K562 (cell line): Measurements from ENCODE around the gene DRGX. TPM values are rescaled to one million over a fixed set of nuclear protein-coding genes. Genes with fewer than 3 reads are reported as not detected.

Experiments
- ATAC-seq: fragments of 200-7000 bp; cut with Tn5 transposase; 3 replicates; pipeline ENCODE4 v1.9.1; 2020; ENCODE audit warnings: moderate library complexity
- BruUV-seq: library from RNA; stranded (reverse); fragments of 400-500 nt; replicated peaks from 2 replicates; lab custom pipeline; 2021; lab: Mats Ljungman, UMichigan
- CTCF ChIA-PET: fragments of 300-600 bp; formaldehyde crosslinking; extraction: SDS; loops from one replicate; lab custom pipeline; 2021; ENCODE audit warnings: low intra/inter-chr PET ratio; lab: Yijun Ruan, JAX
- POLR2A ChIA-PET: fragments of 300-600, 350-650 bp; sonication (Branson Sonifier 250); formaldehyde crosslinking; extraction: SDS; loops from one replicate; lab custom pipeline; 2021; ENCODE audit warnings: antibody characterized with exemption, inconsistent platforms; lab: Yijun Ruan, JAX
- DNase-seq, 4 experiments: peaks; one replicate each; pipeline versions ENCODE4 v3.0.0 to v3.0.0-alpha.2; 2011 to 2018; ENCODE audit warnings: low spot score in 3 of 4, mixed read lengths in 3 of 4; ENCODE audit errors: extremely low read depth in 1 of 4
- FAIRE-seq: peaks from 2 replicates; lab custom pipeline; 2011; peaks lifted over from hg19 to GRCh38; lab: Jason Lieb, UNC
- H2AFZ ChIP-seq: 2 replicates; pipeline ENCODE4 v1.6.0; 2011; ENCODE audit warnings: low read depth, low read length, control low read depth, inconsistent platforms
- H3K27ac ChIP-seq: fragments of 200-600 bp; 3 replicates; pipeline ENCODE4 v1.8.0; 2011; ENCODE audit warnings: low read depth, mild to moderate bottlenecking, control low read depth, inconsistent platforms, low read length, moderate library complexity, mixed read lengths; ENCODE audit errors: extremely low read depth
- H3K27me3 ChIP-seq, 2 experiments: fragments of 300-600 bp in 1 of 2; 2 replicates in 1 of 2; 3 replicates in 1 of 2; pipeline versions ENCODE4 v1.6.0 to v1.8.0; 2011; ENCODE audit warnings: inconsistent platforms in 2 of 2, low read length in 2 of 2, mild to moderate bottlenecking in 1 of 2, mixed read lengths in 1 of 2, moderate library complexity in 1 of 2; ENCODE audit not compliant: control insufficient read depth in 2 of 2, insufficient read depth in 2 of 2
- H3K36me3 ChIP-seq: fragments of 300-600 bp; 3 replicates; pipeline ENCODE4 v1.8.0; 2011; ENCODE audit warnings: mild to moderate bottlenecking, low read length, inconsistent platforms; ENCODE audit not compliant: control insufficient read depth, insufficient read depth
- H3K4me1 ChIP-seq, 2 experiments: fragments of 200-600 bp in 1 of 2; replicated peaks in 1 of 2; 2 replicates in 1 of 2; 3 replicates in 1 of 2; pipeline versions ENCODE4 v1.5.1 to v1.8.0; 2011; ENCODE audit warnings: inconsistent platforms in 2 of 2, low read length in 2 of 2, mild to moderate bottlenecking in 1 of 2, mixed read lengths in 1 of 2, moderate library complexity in 1 of 2; ENCODE audit not compliant: control insufficient read depth in 2 of 2, insufficient read depth in 2 of 2
- H3K4me2 ChIP-seq: 2 replicates; pipeline ENCODE4 v1.6.1; 2011; ENCODE audit warnings: low read length, control low read depth, inconsistent platforms, mixed read lengths; ENCODE audit not compliant: insufficient read depth
- H3K4me3 ChIP-seq: fragments of 200-600 bp; sonication (generic), shearing (Covaris generic); 2 replicates; pipeline ENCODE4 v1.5.1; 2016; ENCODE audit warnings: control low read depth, inconsistent platforms
- H3K79me2 ChIP-seq: fragments of 200-600 bp; 3 replicates; pipeline ENCODE4 v1.8.0; 2011; ENCODE audit warnings: low read length, inconsistent platforms; ENCODE audit not compliant: control insufficient read depth, insufficient read depth
- H3K9ac ChIP-seq, 2 experiments: 2 replicates each; pipeline versions ENCODE4 v1.6.0 to v1.6.1; 2011; ENCODE audit warnings: low read depth in 2 of 2, low read length in 2 of 2, control low read depth in 1 of 2, inconsistent platforms in 1 of 2, mild to moderate bottlenecking in 1 of 2, mixed read lengths in 1 of 2; ENCODE audit not compliant: insufficient read depth in 1 of 2
- H3K9me1 ChIP-seq: one replicate; pipeline ENCODE4 v1.6.0; 2011; ENCODE audit warnings: inconsistent platforms, mild to moderate bottlenecking, low read length, moderate library complexity; ENCODE audit not compliant: control insufficient read depth, insufficient read depth
- H3K9me3 ChIP-seq: replicated peaks from 2 replicates; pipeline ENCODE4 v1.5.1; 2011; ENCODE audit warnings: low read depth, low read length, inconsistent platforms; ENCODE audit not compliant: control insufficient read depth, insufficient read depth
- H4K20me1 ChIP-seq: replicated peaks from 2 replicates; pipeline ENCODE4 v1.6.1; 2011; ENCODE audit warnings: low read length, inconsistent platforms, mixed read lengths; ENCODE audit not compliant: control insufficient read depth, insufficient read depth
- EHMT2 ChIP-seq: fragments of 450-650 bp; IDR thresholded peaks from 2 replicates; pipeline ENCODE4 v1.6.1; 2018; ENCODE audit warnings: antibody characterized with exemption
- ESRRB ChIP-seq: fragments of 250-450 bp; sonication (Bioruptor Pico); IDR thresholded peaks from 2 replicates; pipeline ENCODE4 v1.5.0; 2020; ENCODE audit warnings: mild to moderate bottlenecking, moderate library complexity, borderline replicate concordance
- ETV5 ChIP-seq: sonication (generic); formaldehyde crosslinking; IDR thresholded peaks from 2 replicates; pipeline ENCODE4 v1.4.0; 2020; ENCODE audit warnings: low read depth, mild to moderate bottlenecking, missing genetic modification reagents
- FOXA1 ChIP-seq: fragments of 450-650 bp; IDR thresholded peaks from 2 replicates; pipeline ENCODE4 v1.6.1; 2016; ENCODE audit warnings: mild to moderate bottlenecking, borderline replicate concordance
- MECOM ChIP-seq: fragments of 250-450 bp; sonication (Bioruptor Pico); IDR thresholded peaks from 2 replicates; pipeline ENCODE4 v1.8.0; 2022; ENCODE audit warnings: inconsistent platforms
- NFATC3 ChIP-seq: fragments of 450-650 bp; IDR thresholded peaks from 2 replicates; pipeline ENCODE4 v1.6.1; 2017; ENCODE audit warnings: mild to moderate bottlenecking
- NR2C1 ChIP-seq, 2 experiments: fragments of 450-650 bp; IDR thresholded peaks; 2 replicates each; pipeline ENCODE4 v1.6.1; 2017; ENCODE audit warnings: mild to moderate bottlenecking in 2 of 2, antibody characterized with exemption in 1 of 2, inconsistent platforms in 1 of 2, missing compliant biosample characterization in 1 of 2, missing genetic modification characterization in 1 of 2
- NR2C2 ChIP-seq, 2 experiments: fragments of 200-800 bp in 1 of 2; sonication (Bioruptor generic) in 1 of 2; sonication (generic) in 1 of 2; formaldehyde crosslinking in 1 of 2; IDR thresholded peaks; 2 replicates each; pipeline versions ENCODE4 v1.6.1 to v1.8.0; 2016 to 2022; ENCODE audit warnings: mild to moderate bottlenecking in 1 of 2, missing compliant biosample characterization in 1 of 2, missing genetic modification characterization in 1 of 2, missing genetic modification reagents in 1 of 2
- OTX1 ChIP-seq: fragments of 450-650 bp; formaldehyde crosslinking; IDR thresholded peaks from 2 replicates; pipeline ENCODE4 v1.4.0; 2022; ENCODE audit warnings: mild to moderate bottlenecking
- POLR3G ChIP-seq: IDR thresholded peaks from 2 replicates; pipeline ENCODE4 v1.6.1; 2011; ENCODE audit not compliant: insufficient read length, insufficient replicate concordance; ENCODE audit errors: extremely low read depth
- PTBP1 ChIP-seq: fragments of 200-400 bp; formaldehyde crosslinking; IDR thresholded peaks from 2 replicates; pipeline ENCODE4 v1.6.1; 2017; ENCODE audit warnings: low read depth, low read length
- RBFOX2 ChIP-seq: fragments of 200-400 bp; formaldehyde crosslinking; IDR thresholded peaks from 2 replicates; pipeline ENCODE4 v1.6.1; 2017; ENCODE audit warnings: low read depth, mild to moderate bottlenecking, low read length, moderate library complexity
- THRAP3 ChIP-seq: fragments of 450-650 bp; IDR thresholded peaks from 2 replicates; pipeline ENCODE4 v1.6.1; 2016; ENCODE audit warnings: mild to moderate bottlenecking, inconsistent platforms, borderline replicate concordance
- ZBTB40 ChIP-seq, 2 experiments: fragments of 450-650 bp in 1 of 2; sonication (generic) in 1 of 2; formaldehyde crosslinking in 1 of 2; IDR thresholded peaks; 2 replicates each; pipeline versions ENCODE4 v1.7.1 to v1.9.0; 2016 to 2022; ENCODE audit warnings: inconsistent platforms in 1 of 2, mild to moderate bottlenecking in 1 of 2, missing genetic modification reagents in 1 of 2
- WGBS: fragments of 100-300 bp; shearing (Covaris generic); methylation state at CpG from one replicate; pipeline ENCODE4 v1.1.6; 2016; ENCODE audit warnings: low coverage, mixed read lengths; ENCODE audit not compliant: insufficient coverage; ENCODE audit errors: missing lambda C conversion rate; 5-methylcytosine and 5-hydroxymethylcytosine counted together
- in situ Hi-C: fragments of 300-500 bp; cut with MboI; formaldehyde crosslinking; loops from 4 replicates; pipeline ENCODE4 v1.15.0; 2018; ENCODE audit warnings: inconsistent platforms, mixed read lengths
- intact Hi-C: fragments of 100-400 bp; cut with micrococcal nuclease; formaldehyde crosslinking; loops from 2 replicates; pipeline ENCODE4 v1.14.2; 2022
- polyA plus RNA-seq, 8 experiments: library from polyadenylated mRNA; depleted of rRNA in 4 of 8; stranded (reverse) in 5 of 8; unstranded in 3 of 8; fragments of >200 nt; fragmentation: Nextera tagmentation in 2 of 8; fragmentation: Illumina TruSeq in 1 of 8; extraction: Ambion mirVana in 2 of 8; extraction: Trizol in 1 of 8; gene quantifications; 2 replicates each; pipeline versions ENCODE4 v1.2.1 to v1.2.3, GENCODE V29; 2011 to 2014; ENCODE audit warnings: inconsistent platforms in 1 of 8, missing spikeins in 1 of 8
- total RNA-seq, 7 experiments: library from RNA; depleted of rRNA in 6 of 7; stranded (reverse); fragments of >200 nt in 6 of 7; fragmentation: Illumina TruSeq in 2 of 7; extraction: Trizol in 2 of 7; gene quantifications; 2 replicates each; pipeline versions ENCODE4 v1.2.1 to v1.2.3, GENCODE V29; 2011 to 2021; ENCODE audit warnings: low replicate concordance in 1 of 7

DRGX gene
- total and polyA plus RNA-seq, 9 of the 15 experiments (the other 6 are each of a cell fraction or from before 2014, with no cell fraction given), result not detected

GRCh38 chr10:49335364-49335972 lies 60.4 kb downstream of the DRGX start:
- intact Hi-C loops, result no loop called here
- ChIA-PET POLR2A (no interaction called here), CTCF (no interaction called here)
- Histone ChIP-seq H3K9me3 (no peaks in the 10 kb centered on the region), H3K9ac (no peak overlapping the region), H2AFZ (no peak overlapping the region), H3K9me1 (no peaks in the 10 kb centered on the region), H3K36me3 (no peaks in the 10 kb centered on the region), H3K4me3 (no peak overlapping the region), H3K27ac (no peak overlapping the region), H3K79me2 (no peaks in the 10 kb centered on the region), H3K4me1 (no peaks in the 10 kb centered on the region), H3K4me2 (no peak overlapping the region), H3K27me3 (peaks cover 10 to 16% of the 10 kb centered on the region in 2 experiments; a peak in 3 of 5 replicates), H4K20me1 (no peaks in the 10 kb centered on the region)
- ATAC-seq (no peak), DNase-seq (no peak), FAIRE-seq (no peak)
- in situ Hi-C loops, result no loop called here
- BruUV-seq, result no TSS peak
- 25% methylated on average over 1 of the region's 1 CpG for WGBS
- TF ChIP-seq MECOM (CRISPR knock-in tag), result no peak
- 0 out of 2 replicates have a peak, but pooled peaks have one; percentile 31 for TF ChIP-seq OTX1 (CRISPR knock-in tag)
- TF ChIP-seq POLR3G, result no peak
- TF ChIP-seq FOXA1, result no peak
- TF ChIP-seq ESRRB (CRISPR knock-in tag), result no peak
- TF ChIP-seq THRAP3, result no peak
- TF ChIP-seq NR2C1 (IDR thresholded peaks at IDR 0.05), result peak; percentile 93
- TF ChIP-seq NR2C1 (tag; IDR thresholded peaks at IDR 0.05), result peak; percentile 94
- no peak for TF ChIP-seq ETV5 (CRISPR knock-in tag)
- peak; percentile 76 for TF ChIP-seq ZBTB40 (IDR thresholded peaks at IDR 0.05)
- TF ChIP-seq ZBTB40 (CRISPR knock-in tag; IDR thresholded peaks at IDR 0.05), result no peak
- no peak for TF ChIP-seq PTBP1
- peak; percentile 67 for TF ChIP-seq EHMT2
- TF ChIP-seq RBFOX2, result no peak
- no peak for TF ChIP-seq NFATC3
- peak; percentile 53; the same call in 1 of the 2 replicates for TF ChIP-seq NR2C2 (CRISPR knock-in tag; IDR thresholded peaks at IDR 0.05)
- TF ChIP-seq NR2C2 (tag; IDR thresholded peaks at IDR 0.05), result peak; percentile 90
